NCI-H2171 (cell line): Measurements from ENCODE around the gene APEH.
"Not testable (repeated sequence)": the region's sequence is repeated elsewhere in the genome, so short reads cannot be mapped to it uniquely, and the experiment has no call there.

Experiments
- DNase-seq: peaks from one replicate; lab custom pipeline; 2025; lab: John Stamatoyannopoulos, UW

The APEH gene

GRCh38 chr3:49690856-49691255, 16.7 kb downstream of the APEH start:
- not testable (repeated sequence) for DNase-seq

DNA sequence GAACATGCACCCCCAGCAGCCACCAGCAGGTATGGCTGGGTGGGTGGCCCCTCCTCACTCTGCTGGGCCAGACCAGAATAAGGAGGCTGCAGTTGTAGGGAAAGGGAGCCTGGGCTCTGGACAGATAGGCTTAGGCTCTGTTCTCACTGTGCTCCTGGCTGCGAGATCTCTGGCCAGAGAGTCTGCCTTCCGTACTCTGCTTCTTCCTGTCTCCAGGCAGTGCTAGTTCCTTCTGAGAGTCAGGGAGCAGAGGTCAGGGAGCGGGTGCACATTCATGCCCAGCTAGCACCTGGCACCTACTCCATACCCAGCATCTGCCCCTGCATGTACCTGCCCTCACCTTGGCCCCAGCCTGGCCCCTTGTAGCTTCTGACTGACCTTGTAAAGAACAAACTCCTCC, 17.3 kb downstream of the APEH start:
- DNase-seq: not testable (repeated sequence)

DNA sequence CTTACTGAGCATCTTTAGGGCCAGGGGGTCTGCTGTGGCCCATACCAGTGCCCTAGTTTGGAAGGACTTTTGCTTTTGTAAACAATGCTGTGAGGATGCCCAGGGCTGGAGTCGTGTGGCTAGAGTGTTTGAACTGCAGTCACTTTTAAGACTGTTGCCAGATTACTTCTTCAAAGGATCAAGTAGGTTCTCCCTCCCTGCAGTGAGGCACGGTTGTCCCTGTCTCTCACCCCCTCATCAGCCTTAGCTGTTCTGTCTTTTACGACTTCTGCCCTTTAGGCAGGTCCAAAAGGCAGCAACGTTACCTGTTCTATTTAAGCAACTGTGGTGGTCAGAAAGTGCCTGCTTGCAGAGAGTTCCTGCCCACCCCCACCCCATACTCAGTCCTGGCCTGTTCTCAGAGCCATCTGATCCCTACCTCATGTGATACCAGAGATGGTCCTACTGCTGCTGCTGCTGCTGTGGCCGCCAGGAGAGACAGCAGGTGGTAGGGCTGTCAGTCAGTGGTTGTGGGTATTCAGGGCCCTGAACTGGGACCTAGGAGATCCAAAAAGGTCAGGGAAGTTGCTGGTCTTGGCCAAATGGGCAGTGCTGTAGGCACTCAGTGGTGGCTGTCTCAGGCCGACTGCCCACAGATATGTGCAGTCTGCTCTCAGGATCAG, 20.4 kb downstream of the APEH start:
- not testable (repeated sequence) for DNase-seq

DNA sequence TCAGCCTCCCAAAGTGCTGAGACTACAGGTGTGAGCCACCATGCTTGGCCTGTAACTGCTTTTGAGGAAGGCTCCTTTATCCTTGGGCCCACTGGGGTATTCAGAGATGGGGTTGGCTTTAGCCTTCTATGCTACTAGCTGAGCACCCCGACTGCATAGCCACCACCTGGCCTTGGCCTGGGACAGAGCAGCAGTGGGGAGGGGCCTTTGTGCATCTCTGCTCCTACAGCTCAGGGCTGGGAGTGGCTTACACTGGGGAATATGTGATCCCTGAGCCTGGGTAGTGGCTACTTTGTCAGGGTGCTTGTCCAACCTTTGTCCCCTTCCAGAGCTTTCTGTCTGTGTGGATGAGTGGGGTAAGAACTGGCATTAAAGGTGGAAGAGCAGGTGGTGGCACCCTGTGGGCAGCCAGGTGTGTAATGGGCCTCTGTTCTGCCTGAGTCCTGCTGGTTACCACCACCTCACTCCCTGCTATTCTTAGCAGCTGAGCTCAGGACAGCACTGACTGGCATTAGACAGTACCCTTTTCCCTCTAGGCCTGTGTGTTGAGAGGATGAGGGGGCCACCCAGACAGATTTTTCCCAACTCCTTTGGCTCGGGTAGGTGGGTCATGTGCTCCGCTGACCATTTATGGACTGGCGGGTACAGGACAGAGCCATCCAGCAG, 21.3 kb downstream of the APEH start:
- DNase-seq: not testable (repeated sequence)

GRCh38 chr3:49699281-49699979, 25.3 kb downstream of the APEH start:
- DNase-seq: no peak

- DNase-seq: no peak
Observed at GRCh38 chr3:49700014-49700413, 25.9 kb downstream of the APEH start.

DNA sequence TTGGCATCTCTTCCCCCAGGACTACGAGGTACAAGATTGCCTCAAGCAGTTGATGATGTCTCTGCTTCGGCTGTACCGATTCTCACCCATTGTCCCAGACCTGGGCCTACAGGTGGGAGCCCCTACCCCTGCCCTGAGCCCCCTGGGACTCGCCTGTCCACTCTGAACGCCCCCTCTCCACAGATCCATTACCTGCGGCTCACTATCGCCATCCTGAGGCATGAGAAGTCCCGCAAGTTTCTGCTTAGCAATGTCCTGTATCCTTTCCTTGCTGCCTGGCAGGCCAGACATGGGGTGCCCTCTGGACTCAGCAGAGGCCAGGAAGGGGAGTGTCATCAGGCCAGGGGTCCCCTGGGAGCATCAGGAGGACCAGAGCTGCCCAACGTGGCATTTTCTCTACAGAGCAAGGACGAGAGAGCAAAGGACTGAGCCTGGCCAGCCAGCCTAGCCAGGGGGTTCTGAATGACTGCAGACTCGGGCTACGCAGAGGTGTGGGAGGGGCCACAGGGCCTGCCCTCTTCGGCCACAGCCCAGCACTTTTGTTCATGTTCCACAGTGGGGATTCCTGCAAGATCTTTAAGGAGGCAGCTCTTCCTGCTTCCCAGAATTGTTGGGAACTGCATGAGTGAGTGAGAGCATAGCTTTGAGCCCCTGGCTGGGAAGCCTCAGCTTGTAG, 26.4 kb downstream of the APEH start:
- no peak for DNase-seq

- DNase-seq: no peak
Observed at GRCh38 chr3:49701388-49702077, 27.4 kb downstream of the APEH start.

DNA sequence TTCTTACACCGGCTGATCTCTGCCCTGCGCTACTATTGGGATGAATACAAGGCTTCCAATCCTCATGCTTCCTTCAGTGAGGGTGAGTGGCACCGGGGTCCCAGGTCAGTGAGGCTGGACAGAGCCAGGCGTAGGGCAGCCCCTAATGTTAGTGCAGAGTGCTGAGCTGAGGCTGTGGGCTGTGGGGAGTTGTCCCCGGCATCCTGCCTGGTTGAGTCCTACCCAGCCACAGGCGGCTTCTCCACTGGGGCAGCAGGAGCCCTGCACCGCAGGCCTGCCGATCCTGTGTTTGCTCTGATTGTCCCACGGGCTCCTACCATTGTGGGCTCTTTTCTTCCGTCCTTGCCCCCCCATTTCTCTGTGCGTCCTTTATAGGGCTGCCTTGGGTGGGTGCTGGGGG, 28.5 kb downstream of the APEH start:
- DNase-seq: no peak

DNA sequence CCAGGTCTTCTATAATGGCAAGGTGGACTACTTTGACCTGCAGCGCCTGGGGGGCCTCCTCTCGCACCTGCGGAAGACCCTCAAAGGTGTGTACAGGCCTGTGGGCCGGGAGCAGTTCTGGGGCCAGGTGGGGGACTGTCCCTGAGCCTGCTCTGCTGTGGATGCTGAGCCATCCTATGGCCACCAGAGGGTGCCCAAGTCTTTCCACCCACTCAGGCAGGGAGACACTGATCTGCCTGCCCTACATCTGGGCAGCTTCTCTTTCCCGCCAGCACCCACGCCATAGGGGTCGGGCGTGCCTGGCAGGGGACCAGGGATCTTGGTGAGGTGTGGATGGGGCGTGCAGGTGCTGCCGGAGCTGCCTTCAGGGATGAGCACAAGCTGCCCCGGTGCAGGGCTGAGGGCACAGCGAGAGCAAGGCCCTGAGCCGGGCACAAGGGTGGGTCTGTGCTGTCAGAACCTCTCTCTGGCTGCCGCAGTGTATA, 29.3 kb downstream of the APEH start:
- peak; percentile 8 for DNase-seq

DNA sequence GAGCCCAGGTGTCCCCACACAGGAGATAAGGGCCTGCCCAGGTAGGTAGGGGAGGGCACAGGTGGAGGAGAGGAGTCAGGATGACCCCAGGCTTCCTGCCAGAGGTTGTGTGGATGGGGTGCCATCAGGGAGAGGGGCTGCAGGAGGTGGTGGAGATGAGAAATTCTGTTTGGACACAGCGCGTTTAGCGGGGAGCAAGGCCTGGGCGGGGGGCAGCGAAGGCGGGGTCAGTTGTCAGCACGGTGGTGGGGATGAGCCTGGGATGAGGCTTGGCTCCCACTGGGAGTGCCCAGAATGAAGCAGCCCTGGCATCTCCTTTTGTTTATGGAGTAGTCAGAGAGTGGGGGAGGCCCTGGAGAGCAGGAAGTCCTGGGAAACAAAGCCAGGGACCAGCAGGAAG, 29.8 kb downstream of the APEH start:
- no peak for DNase-seq

GRCh38 chr3:49704629-49705028, 30.5 kb downstream of the APEH start:
- DNase-seq: no peak

DNA sequence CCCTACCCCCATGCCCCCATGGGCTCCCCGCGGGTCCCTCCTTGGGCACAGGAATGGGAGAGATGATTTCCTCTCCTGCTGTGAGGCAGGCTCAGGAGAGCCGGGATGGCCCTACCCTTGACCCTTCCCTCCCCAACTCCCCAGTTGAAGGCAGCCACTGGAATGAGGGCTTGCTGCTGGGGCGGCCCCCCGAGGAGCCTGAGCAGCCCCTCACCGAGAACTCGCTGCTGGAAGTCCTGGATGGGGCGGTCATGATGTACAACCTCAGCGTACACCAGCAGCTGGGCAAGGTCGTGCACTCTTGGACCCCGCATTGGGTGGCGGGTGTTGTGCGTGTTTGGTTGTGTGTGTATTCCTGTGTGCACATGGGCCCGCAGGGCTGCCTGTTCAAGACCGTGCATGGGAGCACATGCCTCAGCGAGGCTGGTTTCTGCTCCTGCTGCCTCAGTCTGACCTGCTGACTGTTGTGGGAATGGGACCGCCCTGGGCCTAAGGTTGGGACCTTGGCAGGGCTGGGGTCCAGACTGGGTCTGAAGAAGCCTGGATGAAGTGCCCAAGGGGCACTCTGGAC, 31.3 kb downstream of the APEH start:
- no peak for DNase-seq

GRCh38 chr3:49706456-49707112, 32.4 kb downstream of the APEH start:
- no peak for DNase-seq

DNA sequence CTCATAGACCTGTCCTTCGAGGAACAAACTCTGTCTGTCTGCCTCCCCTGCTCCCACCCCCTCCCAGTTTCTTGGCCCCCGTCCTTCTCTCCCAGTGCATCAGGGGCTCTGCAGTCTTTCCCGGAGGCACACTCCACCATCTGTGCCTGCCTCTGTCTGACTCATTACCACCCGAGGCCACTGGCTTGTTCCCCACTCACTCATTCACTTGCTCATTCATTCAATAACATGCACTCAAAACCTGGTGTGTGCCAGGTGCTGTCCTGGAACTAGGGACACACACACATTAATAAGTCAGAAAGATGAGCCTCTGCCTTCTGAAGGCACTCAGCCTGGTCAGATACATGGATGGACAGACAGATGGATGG, 32.9 kb downstream of the APEH start:
- DNase-seq: no peak

DNA sequence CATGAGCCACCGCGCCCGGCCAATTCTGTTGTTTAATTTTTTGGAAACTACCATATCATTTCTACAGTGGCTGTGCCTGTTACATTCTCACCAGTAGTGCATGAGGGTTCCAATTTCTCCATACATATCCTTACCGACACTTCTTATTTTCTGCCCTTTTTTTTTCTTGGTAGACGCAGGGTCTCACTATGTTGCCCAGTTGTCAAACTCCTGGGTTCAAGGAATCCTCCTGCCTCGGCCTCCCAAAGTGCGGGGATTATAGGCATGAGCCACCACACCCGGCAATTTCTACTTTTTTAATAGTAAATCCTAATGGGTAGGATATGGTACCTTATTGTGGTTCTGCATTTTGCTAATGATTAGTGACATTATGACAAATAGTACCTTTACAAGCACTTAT, 35.7 kb downstream of the APEH start:
- DNase-seq: no peak

DNA sequence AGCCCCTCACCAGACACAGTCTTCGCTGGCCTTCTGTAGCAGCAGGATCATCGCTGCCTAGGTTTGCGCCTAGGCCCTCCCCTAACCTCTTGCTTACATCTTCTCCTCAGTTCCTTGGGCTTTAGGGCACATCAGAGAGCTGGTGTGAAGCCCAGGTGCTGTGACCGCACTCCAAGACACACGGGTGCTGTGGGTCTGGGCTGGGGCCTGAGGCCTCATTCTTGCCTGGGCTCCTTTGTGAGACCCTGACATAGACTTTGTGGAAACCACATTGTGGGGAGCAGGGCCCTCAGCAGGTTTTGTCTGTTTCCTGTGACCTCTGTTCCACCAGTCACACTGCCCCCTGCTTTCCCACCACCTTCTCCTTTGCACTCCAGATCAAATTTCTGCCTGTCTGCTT, 37.3 kb downstream of the APEH start:
- no peak for DNase-seq

- no peak for DNase-seq
Observed at GRCh38 chr3:49712166-49712565, 38.0 kb downstream of the APEH start.

DNA sequence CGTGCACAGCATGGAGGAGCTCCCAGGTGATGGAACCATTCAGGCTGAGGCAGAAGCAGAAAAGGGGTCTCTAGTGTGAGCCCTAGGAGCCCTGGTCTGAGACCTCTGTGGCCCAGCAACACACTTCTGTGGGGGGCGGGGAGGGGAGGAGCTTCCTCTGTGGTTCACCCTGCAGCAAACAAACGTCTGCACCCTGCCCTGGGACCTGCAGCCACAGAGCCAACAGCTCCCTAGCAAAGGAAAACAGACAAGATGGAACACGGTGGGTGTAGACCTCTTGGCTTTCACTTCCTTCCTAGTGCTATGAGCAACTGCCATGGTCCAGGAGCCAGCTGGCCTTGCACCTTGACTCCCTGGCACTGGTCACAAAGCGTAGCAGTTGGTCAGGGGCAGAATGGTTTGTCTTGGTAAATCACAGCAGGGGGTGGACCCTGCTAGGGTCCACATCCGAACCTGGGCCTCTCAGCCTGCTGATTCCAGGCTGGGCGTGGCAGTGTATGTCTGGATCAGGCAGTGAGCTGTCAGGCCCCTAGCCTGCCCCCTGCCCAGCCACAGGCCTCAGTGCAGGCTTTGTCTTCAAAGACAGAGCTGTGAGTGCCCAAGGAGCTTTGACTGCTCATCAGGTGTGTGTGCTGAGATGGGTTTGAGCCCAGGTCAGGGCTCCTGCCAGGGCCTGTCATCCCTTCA, 38.6 kb downstream of the APEH start:
- DNase-seq: no peak

DNA sequence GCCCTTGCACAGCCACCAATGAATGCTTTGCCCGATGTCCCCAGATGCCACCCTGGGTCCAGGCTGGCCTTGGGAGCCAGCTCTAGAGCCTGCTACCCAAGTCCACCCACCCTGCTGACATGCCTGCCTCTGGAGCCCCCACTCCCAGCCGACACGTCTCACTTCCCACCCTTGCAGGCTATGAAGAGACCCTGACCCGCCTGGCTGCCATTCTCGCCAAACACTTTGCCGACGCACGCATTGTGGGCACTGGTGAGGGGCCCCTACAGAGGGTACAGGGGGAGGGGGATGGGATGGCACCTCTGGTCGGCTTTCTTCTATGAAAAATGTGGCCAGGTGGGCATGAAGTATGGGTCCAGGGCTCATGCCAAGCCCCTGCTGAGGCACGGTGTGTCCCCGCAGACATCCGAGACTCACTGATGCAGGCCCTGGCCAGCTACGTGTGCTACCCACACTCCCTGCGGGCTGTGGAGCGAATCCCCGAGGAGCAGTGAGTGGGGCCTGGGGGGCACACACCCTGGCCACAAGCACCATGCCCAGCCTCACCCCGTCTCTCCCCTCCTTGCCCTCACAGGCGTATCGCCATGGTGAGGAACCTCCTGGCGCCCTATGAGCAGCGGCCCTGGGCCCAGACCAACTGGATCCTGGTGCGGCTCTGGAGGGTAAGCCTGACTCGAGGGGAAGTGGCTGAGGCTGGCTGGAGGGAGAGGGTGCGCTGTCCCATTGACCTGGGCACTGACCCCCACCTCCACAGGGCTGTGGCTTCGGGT, 39.4 kb downstream of the APEH start:
- DNase-seq: no peak
